ENCODE measurements around the gene RFC2. TPM values are rescaled to one million over a fixed set of nuclear protein-coding genes. Genes with fewer than 3 reads are reported as not detected.
"Not testable (repeated sequence)": the region's sequence is repeated elsewhere in the genome, so short reads cannot be mapped to it uniquely, and the experiment has no call there.

Gene RFC2
- total RNA-seq, 1 experiment from 2014 or later: 75.6 TPM

- DNase-seq: no peak
- Mint-ChIP-seq H3K4me1 (ENCODE audit: low read depth, unreplicated experiment) (no peaks in the 10 kb centered on the region), H3K36me3 (ENCODE audit: insufficient read depth, unreplicated experiment) (peaks cover 3% of the 10 kb centered on the region), H3K27ac (ENCODE audit: unreplicated experiment) (no peak overlapping the region), H3K4me3 (ENCODE audit: unreplicated experiment) (no peak overlapping the region), H3K9me3 (ENCODE audit: unreplicated experiment) (no peaks in the 10 kb centered on the region), H3K27me3 (ENCODE audit: insufficient read depth, unreplicated experiment) (peaks cover 6% of the 10 kb centered on the region)
- H3K36me3 ChIP-seq (ENCODE audit: control insufficient read depth, insufficient read depth, low read length): no peaks in the 10 kb centered on the region
- no TSS peak for BruUV-seq (replicated peaks)
- H3K4me3 ChIP-seq (ENCODE audit: low read depth, low read length): no peak overlapping the region
- H3K9me3 ChIP-seq: no peaks in the 10 kb centered on the region
- TF ChIP-seq CTCF (IDR thresholded peaks at IDR 0.05; ENCODE audit: insufficient read depth in 1 of 2, low read depth in 1 of 2, low read length in 1 of 2, severe bottlenecking in 1 of 2, unreplicated experiment in 1 of 2): no peak
- intact Hi-C loops (cut with micrococcal nuclease; ENCODE audit: unreplicated experiment): loop anchor here (2.0 kb wide), 1 partner anchor 39 kb away; no protein-coding TSS in a partner anchor
- POLR2A ChIA-PET: no interaction called here
- CTCF ChIA-PET: interaction anchor here (1.4 to 1.6 kb wide), 2 partner anchors 10 to 13 kb away, joined by 9 to 16 read pairs; no protein-coding TSS in a partner anchor
- no peaks in the 10 kb centered on the region for H3K27me3 ChIP-seq (replicated peaks; ENCODE audit: control insufficient read depth, insufficient read depth, low read length)
- H3K4me1 ChIP-seq: no peaks in the 10 kb centered on the region
These were observed 46.6 kb downstream of the RFC2 start for GRCh38 chr7:74207586-74207985.

GRCh38 chr7:74206589-74207120 lies 47.5 kb downstream of the RFC2 start:
- H3K36me3 Mint-ChIP-seq (ENCODE audit: insufficient read depth, unreplicated experiment): no peaks in the 10 kb centered on the region
- no peaks in the 10 kb centered on the region for H3K4me1 ChIP-seq
- H3K27me3 ChIP-seq (replicated peaks; ENCODE audit: control insufficient read depth, insufficient read depth, low read length): no peaks in the 10 kb centered on the region
- ChIA-PET POLR2A (interaction anchor here (0.6 kb wide), 1 partner anchor 199 kb away, joined by 3 read pairs; no protein-coding TSS in a partner anchor), CTCF (interaction anchor here (0.6 to 2.1 kb wide), 35 partner anchors 8 to 451 kb away, joined by 3 to 76 read pairs (median 5); partner anchors contain the start of genes CLIP2, EIF4H, GTF2I and LIMK1)
- intact Hi-C loops (cut with micrococcal nuclease; ENCODE audit: unreplicated experiment): loop anchor here (1.0 to 2.0 kb wide), 5 partner anchors 28 to 195 kb away; no protein-coding TSS in a partner anchor
- H3K4me3 ChIP-seq (ENCODE audit: low read depth, low read length): no peak overlapping the region
- no peak overlapping the region for H3K27ac Mint-ChIP-seq (ENCODE audit: unreplicated experiment)
- H3K4me1 Mint-ChIP-seq (ENCODE audit: low read depth, unreplicated experiment): no peaks in the 10 kb centered on the region
- no TSS peak for BruUV-seq (replicated peaks)
- peaks cover 6% of the 10 kb centered on the region for H3K27me3 Mint-ChIP-seq (ENCODE audit: insufficient read depth, unreplicated experiment)
- no peaks in the 10 kb centered on the region for H3K36me3 ChIP-seq (ENCODE audit: control insufficient read depth, insufficient read depth, low read length)
- no peaks in the 10 kb centered on the region for H3K9me3 Mint-ChIP-seq (ENCODE audit: unreplicated experiment)
- no peaks in the 10 kb centered on the region for H3K9me3 ChIP-seq
- H3K4me3 Mint-ChIP-seq (ENCODE audit: unreplicated experiment): no peak overlapping the region
- peak; percentile 95 to 97 for TF ChIP-seq CTCF (IDR thresholded peaks at IDR 0.05; ENCODE audit: insufficient read depth in 1 of 2, low read depth in 1 of 2, low read length in 1 of 2, severe bottlenecking in 1 of 2, unreplicated experiment in 1 of 2)
- peak; percentile 82 to 93 for DNase-seq

- H3K9me3 ChIP-seq; H3K36me3 Mint-ChIP-seq (ENCODE audit: insufficient read depth, unreplicated experiment); H3K27ac Mint-ChIP-seq (ENCODE audit: unreplicated experiment); H3K9me3 Mint-ChIP-seq (ENCODE audit: unreplicated experiment); DNase-seq; H3K4me3 Mint-ChIP-seq (ENCODE audit: unreplicated experiment); H3K4me1 ChIP-seq; H3K36me3 ChIP-seq (ENCODE audit: control insufficient read depth, insufficient read depth, low read length); H3K27me3 ChIP-seq (replicated peaks; ENCODE audit: control insufficient read depth, insufficient read depth, low read length); H3K4me1 Mint-ChIP-seq (ENCODE audit: low read depth, unreplicated experiment); BruUV-seq (replicated peaks); H3K4me3 ChIP-seq (ENCODE audit: low read depth, low read length); H3K27me3 Mint-ChIP-seq (ENCODE audit: insufficient read depth, unreplicated experiment): not testable (repeated sequence)
- POLR2A ChIA-PET: interaction anchor here (0.6 to 0.7 kb wide), 2 partner anchors 13 to 200 kb away, joined by 3 to 10 read pairs; no protein-coding TSS in a partner anchor
- intact Hi-C loops (cut with micrococcal nuclease; ENCODE audit: unreplicated experiment): loop anchor here (1.0 to 2.0 kb wide), 5 partner anchors 28 to 195 kb away; no protein-coding TSS in a partner anchor
- CTCF ChIA-PET: interaction anchor here (0.6 to 2.1 kb wide), 36 partner anchors 9 to 451 kb away, joined by 3 to 76 read pairs (median 4); partner anchors contain the start of genes CLIP2, EIF4H, GTF2I and LIMK1
These were observed 48.1 kb downstream of the RFC2 start for GRCh38 chr7:74206052-74206451.
